HG03565 (cell line): ENCODE results near the gene C1orf159.
"Not testable (repeated sequence)": the region's sequence is repeated elsewhere in the genome, so short reads cannot be mapped to it uniquely, and the experiment has no call there.

Experiments
- ATAC-seq: cut with Tn5 transposase; IDR thresholded peaks from one replicate; pipeline ENCODE4 v1.9.1; 2021; ENCODE audit warnings: mild to moderate bottlenecking, moderate library complexity; ENCODE audit not compliant: unreplicated experiment

C1orf159 gene

GRCh38 chr1:1083416-1084371 is 32.2 kb downstream of the C1orf159 start:
- no peak for ATAC-seq

GRCh38 chr1:1082776-1083415 is 33.0 kb downstream of the C1orf159 start:
- ATAC-seq: no peak

- no peak for ATAC-seq
Measured at GRCh38 chr1:1082239-1082775, 33.6 kb downstream of the C1orf159 start.

- no peak for ATAC-seq
Measured at GRCh38 chr1:1081311-1082238, 34.3 kb downstream of the C1orf159 start.

- no peak for ATAC-seq
Measured at GRCh38 chr1:1080951-1081310, 35.0 kb downstream of the C1orf159 start.

GRCh38 chr1:1080122-1080757 is 35.6 kb downstream of the C1orf159 start:
- ATAC-seq: no peak

GRCh38 chr1:1079408-1080121 is 36.3 kb downstream of the C1orf159 start:
- no peak for ATAC-seq

GRCh38 chr1:1077396-1077795 is 38.5 kb downstream of the C1orf159 start:
- ATAC-seq: not testable (repeated sequence)

GRCh38 chr1:1075148-1075935 is 40.5 kb downstream of the C1orf159 start:
- ATAC-seq: no peak

GRCh38 chr1:1074631-1075147 is 41.2 kb downstream of the C1orf159 start:
- no peak for ATAC-seq

- no peak for ATAC-seq
Measured at GRCh38 chr1:1073743-1074587, 41.9 kb downstream of the C1orf159 start, which contains the start of gene RNF223. TSS of gene RNF223 (minus strand) at chr1:1074306. CDS start at chr1:1072566, 1,740 bp downstream.

GRCh38 chr1:1072849-1073742 is 42.8 kb downstream of the C1orf159 start:
- ATAC-seq: no peak

- ATAC-seq: no peak
Measured at GRCh38 chr1:1072299-1072848, 43.5 kb downstream of the C1orf159 start.

GRCh38 chr1:1071486-1072298 is 44.2 kb downstream of the C1orf159 start:
- no peak for ATAC-seq
